ENCODE results near the gene LRRC74B. TPM values are rescaled to one million over a fixed set of nuclear protein-coding genes. Genes with fewer than 3 reads are reported as not detected.

The LRRC74B gene
- total RNA-seq, 1 experiment from 2014 or later = not detected

GRCh38 chr22:21012446-21013407 lies 33.0 kb upstream of the LRRC74B start:
- DNase-seq (ENCODE audit: low read depth) = no peak
- in situ Hi-C loops (cut with HindIII; ENCODE audit: low pct_unique_long_range_greater_than_20kb, low sequenced_read_pairs) = no loop called here

DNA sequence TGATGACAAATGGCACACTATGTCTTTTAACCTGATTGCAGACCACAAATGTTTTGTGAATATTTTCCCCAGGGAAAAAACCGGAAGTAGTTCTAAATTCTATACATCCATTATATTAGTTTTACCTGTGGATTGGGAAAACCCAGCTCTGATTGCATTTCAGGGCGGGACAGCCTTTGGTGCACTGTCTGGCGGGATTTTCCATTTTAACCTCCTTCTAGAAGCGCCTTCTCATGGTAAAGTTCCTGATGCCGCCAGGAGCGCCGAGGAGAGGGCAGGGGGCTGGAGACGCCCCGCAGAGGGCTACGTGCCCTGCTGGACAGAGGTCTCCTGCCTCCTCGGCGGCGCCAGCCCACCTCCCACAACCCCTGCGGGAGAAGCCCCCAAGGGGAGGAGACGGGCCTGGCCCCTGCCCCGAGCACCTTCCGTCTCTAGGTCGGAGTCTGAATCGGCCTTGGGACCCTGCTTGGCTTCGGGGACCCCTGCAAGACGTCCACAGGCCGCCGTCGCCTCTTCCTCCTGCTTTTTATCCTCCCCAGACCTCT lies 32.0 kb upstream of the LRRC74B start:
- in situ Hi-C loops (cut with HindIII; ENCODE audit: low pct_unique_long_range_greater_than_20kb, low sequenced_read_pairs) = no loop called here
- no peak for DNase-seq (ENCODE audit: low read depth)

- peak; percentile 93 for DNase-seq (ENCODE audit: low read depth)
- in situ Hi-C loops (cut with HindIII; ENCODE audit: low pct_unique_long_range_greater_than_20kb, low sequenced_read_pairs) = no loop called here
These were observed 31.5 kb upstream of the LRRC74B start for GRCh38 chr22:21014202-21014725.

DNA sequence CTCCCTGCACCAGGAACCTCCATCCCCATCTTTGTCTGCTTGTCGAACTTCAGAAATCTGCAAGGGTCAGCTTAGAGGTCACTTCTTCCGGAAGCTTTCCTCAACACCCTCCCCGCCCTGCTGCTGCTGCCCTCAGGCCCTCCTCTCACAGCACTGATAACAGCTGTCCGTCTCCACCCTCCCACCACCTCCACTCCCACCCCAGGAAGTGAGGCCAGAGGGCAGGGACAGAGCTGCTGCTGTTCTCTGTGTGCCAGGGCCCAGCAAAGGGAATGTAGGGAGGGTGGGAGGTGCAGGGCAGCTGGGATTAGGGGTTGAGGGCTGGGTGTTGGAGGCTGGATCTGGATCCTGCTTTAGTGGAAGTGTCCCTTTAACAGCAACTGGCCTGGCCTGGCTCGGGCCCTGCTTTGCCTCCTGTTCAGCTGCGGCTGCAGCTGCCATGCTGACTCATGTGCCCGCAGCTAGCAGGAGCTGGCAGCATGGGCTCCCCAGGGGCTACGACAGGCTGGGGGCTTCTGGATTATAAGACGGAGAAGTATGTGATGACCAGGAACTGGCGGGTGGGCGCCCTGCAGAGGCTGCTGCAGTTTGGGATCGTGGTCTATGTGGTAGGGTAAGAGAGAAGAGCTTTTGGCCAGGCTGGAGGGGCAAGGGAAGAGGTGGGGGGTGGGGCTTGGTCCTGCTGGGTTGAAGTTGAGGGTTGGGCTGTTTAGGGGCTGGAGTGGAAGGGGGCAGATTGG lies 30.9 kb upstream of the LRRC74B start, which contains the start of gene P2RX6:
Gene P2RX6, plus strand, starts transcription at position 440 of the 740 bp plus-strand sequence. Its CDS starts 10 bp downstream, at position 450.
- DNase-seq (ENCODE audit: low read depth) = peak; percentile 72

GRCh38 chr22:21015466-21016006 lies 30.2 kb upstream of the LRRC74B start:
- DNase-seq (ENCODE audit: low read depth) = no peak
- in situ Hi-C loops (cut with HindIII; ENCODE audit: low pct_unique_long_range_greater_than_20kb, low sequenced_read_pairs) = no loop called here

More for the DNA sequence above, 30.9 kb upstream of the LRRC74B start, which contains the start of gene P2RX6:
- in situ Hi-C loops (cut with HindIII; ENCODE audit: low pct_unique_long_range_greater_than_20kb, low sequenced_read_pairs) = no loop called here

DNA sequence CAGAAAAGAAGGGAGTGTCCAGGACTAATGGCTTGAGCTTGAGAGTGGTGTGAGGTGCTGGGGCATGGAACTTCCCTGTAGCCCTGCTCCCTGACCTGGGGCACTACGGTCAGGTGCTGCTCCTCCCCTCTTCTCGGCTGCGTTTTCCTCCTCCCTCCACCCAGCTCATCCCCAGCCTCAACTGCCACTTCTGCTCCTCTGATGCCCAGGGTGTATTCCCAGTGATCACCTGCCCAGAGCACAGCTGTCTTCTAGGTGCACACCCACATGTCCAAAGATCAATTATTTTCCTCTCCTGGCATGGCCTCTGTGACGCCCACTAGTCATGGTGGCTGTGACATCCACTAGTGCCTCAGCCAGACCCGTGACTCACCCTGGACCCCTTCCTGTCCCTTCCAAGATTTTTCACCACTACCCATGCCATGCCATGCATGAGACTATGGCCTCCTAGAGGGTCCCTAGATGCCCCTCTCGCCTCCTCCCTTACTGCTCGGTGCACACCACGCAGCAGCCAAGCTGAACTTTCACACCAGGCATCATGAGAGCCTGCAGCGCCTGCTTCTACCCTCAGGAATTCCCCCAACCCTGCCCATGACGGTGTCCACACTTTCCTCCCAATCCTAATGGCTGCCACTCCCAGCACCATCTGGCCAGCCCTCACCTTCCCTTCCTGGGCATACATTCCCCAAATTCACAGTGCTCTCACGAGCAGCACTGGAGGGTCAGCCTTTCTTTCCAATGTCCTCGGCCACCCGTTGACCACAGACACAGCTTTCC lies 28.9 kb upstream of the LRRC74B start:
- DNase-seq (ENCODE audit: low read depth) = no peak
- in situ Hi-C loops (cut with HindIII; ENCODE audit: low pct_unique_long_range_greater_than_20kb, low sequenced_read_pairs) = no loop called here

DNA sequence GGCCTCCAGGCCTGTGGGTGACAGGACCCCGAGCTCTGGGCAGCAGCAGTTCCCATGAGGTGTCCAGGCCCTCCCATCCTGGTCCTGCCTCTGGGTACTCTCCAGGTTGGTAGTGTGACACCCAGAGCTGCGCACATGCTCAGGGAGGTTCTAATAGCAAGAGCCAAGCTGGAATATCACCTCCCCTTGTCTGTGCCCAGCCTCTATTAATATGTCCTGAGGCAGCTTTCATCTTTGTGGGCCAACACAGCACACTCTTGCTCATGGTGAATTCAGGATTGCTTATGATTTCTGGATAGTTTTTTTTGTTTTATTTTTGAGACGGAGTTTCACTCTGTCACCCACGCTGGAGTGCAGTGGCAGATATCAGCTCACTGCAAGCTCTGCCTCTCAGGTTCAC lies 27.4 kb upstream of the LRRC74B start:
- in situ Hi-C loops (cut with HindIII; ENCODE audit: low pct_unique_long_range_greater_than_20kb, low sequenced_read_pairs) = no loop called here
- DNase-seq (ENCODE audit: low read depth) = no peak

- no peak for DNase-seq (ENCODE audit: low read depth)
- in situ Hi-C loops (cut with HindIII; ENCODE audit: low pct_unique_long_range_greater_than_20kb, low sequenced_read_pairs) = no loop called here
These were observed 24.8 kb upstream of the LRRC74B start for GRCh38 chr22:21020802-21021429.

DNA sequence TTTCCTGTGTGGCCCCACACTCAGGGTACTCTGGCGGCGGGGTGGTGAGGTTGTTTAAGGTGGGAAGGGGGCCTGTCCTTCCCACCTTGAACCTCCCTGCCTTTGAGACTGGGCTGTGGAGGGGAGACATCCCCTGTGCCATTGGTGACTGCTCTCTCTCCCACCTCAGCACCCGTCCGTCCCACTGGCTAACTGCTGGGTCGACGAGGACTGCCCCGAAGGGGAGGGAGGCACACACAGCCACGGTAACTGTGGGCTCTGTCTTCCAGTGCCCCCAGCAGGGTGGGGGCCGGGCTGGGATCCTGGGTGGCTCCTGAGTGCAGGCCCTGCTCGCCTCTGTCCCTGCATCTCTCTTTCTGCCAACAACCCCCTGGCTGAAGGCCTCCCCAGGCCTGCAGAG lies 23.2 kb upstream of the LRRC74B start:
- no peak for DNase-seq (ENCODE audit: low read depth)
- in situ Hi-C loops (cut with HindIII; ENCODE audit: low pct_unique_long_range_greater_than_20kb, low sequenced_read_pairs) = no loop called here

DNA sequence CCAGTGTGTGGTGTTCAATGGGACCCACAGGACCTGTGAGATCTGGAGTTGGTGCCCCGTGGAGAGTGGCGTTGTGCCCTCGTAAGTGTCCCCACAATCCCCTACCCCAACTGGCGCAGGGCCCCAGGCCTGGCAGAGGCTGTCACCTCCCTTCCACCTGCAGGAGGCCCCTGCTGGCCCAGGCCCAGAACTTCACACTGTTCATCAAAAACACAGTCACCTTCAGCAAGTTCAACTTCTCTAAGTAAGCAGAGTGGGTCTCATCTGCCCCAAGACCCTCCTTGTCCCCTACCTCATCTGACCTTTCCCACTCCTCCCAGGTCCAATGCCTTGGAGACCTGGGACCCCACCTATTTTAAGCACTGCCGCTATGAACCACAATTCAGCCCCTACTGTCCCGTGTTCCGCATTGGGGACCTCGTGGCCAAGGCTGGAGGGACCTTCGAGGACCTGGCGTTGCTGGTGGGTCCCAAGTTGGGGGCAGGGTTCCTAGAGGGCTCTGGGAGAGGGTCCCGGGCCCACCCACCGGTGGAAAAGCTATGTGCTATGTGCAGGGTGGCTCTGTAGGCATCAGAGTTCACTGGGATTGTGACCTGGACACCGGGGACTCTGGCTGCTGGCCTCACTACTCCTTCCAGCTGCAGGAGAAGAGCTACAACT lies 22.7 kb upstream of the LRRC74B start:
- no peak for DNase-seq (ENCODE audit: low read depth)
- in situ Hi-C loops (cut with HindIII; ENCODE audit: low pct_unique_long_range_greater_than_20kb, low sequenced_read_pairs) = no loop called here

DNA sequence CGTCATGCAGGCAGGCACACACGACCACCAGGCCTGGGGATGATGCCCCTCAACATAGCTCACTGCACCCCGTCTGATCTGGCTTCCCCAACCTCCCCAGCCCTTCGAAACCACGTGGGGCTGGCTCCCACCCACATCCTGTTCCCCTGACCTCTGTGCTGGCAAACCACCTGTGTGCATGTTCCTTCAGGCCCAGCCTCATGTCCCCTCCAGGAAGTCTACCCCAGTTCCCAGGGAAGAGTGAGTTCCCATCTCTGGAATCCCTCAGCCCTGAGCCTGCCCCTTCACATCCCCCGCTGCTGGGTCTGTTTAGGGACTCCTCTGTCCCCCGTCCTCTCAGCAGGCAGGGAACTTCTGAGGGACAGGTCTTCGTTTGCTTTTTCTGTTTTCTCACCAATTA lies 20.5 kb upstream of the LRRC74B start:
- no peak for DNase-seq (ENCODE audit: low read depth)
- in situ Hi-C loops (cut with HindIII; ENCODE audit: low pct_unique_long_range_greater_than_20kb, low sequenced_read_pairs) = no loop called here

GRCh38 chr22:21025763-21026755 lies 19.7 kb upstream of the LRRC74B start:
- in situ Hi-C loops (cut with HindIII; ENCODE audit: low pct_unique_long_range_greater_than_20kb, low sequenced_read_pairs) = no loop called here
- DNase-seq (ENCODE audit: low read depth) = no peak

DNA sequence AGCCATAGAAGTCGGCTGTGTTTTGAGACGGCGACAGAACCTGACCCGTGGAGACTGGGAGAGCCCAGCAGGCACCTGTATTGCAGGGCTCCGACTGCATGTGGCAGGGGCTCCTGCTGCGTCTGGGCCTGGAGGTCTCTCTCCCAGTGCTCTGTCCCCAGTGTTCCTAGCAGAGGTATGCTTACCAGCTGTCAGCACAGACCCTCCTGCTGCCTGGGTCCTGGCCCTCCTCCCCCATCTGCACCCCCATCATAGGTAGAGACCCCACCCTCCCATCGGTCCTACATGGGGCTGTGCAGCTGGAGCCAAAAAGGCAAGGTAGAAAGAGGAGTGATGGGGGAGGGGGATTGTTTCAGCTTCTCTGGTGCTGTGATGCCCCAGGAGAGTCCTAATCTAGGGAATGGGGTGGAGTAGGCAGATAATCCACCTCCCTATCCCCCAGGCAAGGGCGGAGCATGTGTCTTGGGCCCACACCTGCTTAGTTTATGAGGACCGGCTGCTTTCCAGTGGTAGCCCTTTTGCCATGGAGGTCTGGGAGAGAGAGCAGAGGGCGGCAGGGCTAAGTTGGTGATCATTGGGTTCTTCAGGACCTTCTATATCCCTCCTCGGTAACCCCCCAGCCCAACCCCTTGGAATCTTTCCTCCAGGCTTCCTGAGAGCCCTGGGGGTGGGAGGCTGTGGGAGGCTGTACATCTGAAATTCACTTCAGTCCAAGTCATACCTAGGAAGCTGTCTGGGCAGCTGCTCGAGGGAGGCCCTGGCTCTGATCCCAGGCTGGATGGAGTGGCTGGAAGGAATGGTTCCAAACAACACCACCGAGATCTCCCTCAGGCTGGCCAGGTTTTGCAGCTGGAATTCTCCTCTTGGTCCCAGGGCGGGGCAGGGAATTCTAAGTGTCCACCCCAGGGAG lies 18.7 kb upstream of the LRRC74B start:
- no peak for DNase-seq (ENCODE audit: low read depth)
- in situ Hi-C loops (cut with HindIII; ENCODE audit: low pct_unique_long_range_greater_than_20kb, low sequenced_read_pairs) = no loop called here

- in situ Hi-C loops (cut with HindIII; ENCODE audit: low pct_unique_long_range_greater_than_20kb, low sequenced_read_pairs) = no loop called here
- no peak for DNase-seq (ENCODE audit: low read depth)
These were observed 17.2 kb upstream of the LRRC74B start for GRCh38 chr22:21028277-21029251.

Data from Caki2 (cell line).